Measurements from ENCODE around the gene KLHL26. TPM values are rescaled to one million over a fixed set of nuclear protein-coding genes. Genes with fewer than 3 reads are reported as not detected.

KLHL26 gene
- total and polyA plus RNA-seq, 5 donors from 2014 or later = 1.8 to 16.7 (median 3.2) TPM

- no peaks in the 10 kb centered on the region for H3K9me3 ChIP-seq (ENCODE audit: control insufficient read depth in 2 of 2, low read length in 2 of 2)
- no peaks in the 10 kb centered on the region for H3K36me3 ChIP-seq (ENCODE audit: control insufficient read depth, insufficient read depth, low read length)
- Mint-ChIP-seq H3K4me3 (peak within 1 kb of the TSS; percentile 74 to 92 (median 90)), H3K27ac (peak within 1 kb of the TSS; percentile 63 to 90 (median 71)), H3K4me1 (peaks cover 0 to 48% (median 18%) of the 10 kb centered on the region in 4 donors), H3K27me3 (no peaks in the 10 kb centered on the region), H3K36me3 (peaks cover 10% of the 10 kb centered on the region), H3K9me3 (no peaks in the 10 kb centered on the region)
- H3K27ac ChIP-seq (ENCODE audit: insufficient read depth, low read length, poor library complexity, severe bottlenecking) = peak within 1 kb of the TSS; percentile 69
- peak within 1 kb of the TSS; percentile 74 for H3K4me3 ChIP-seq (ENCODE audit: low read depth, low read length)
- ATAC-seq (ENCODE audit: low read depth in 2 of 2) (peak; percentile 76 to 77), DNase-seq (peak; percentile 90 to 95 (median 90))
- no peaks in the 10 kb centered on the region for H3K27me3 ChIP-seq (ENCODE audit: control insufficient read depth, insufficient read depth, low read length)
- H3K4me1 ChIP-seq (ENCODE audit: control insufficient read depth, insufficient read depth, low read length, poor library complexity, severe bottlenecking) = peaks cover 23% of the 10 kb centered on the region
Observed at GRCh38 chr19:18683109-18683957, 46.5 kb downstream of the KLHL26 start, which contains the start of gene CRTC1. Gene CRTC1 (plus strand): TSS chr19:18683680. CDS start chr19:18683703, 23 bp downstream.

- H3K4me3 Mint-ChIP-seq = peak overlapping the region; percentile 74 to 86 (median 84)
- no peaks in the 10 kb centered on the region for H3K27me3 ChIP-seq (ENCODE audit: control insufficient read depth, insufficient read depth, low read length)
- DNase-seq = no peak
- no peaks in the 10 kb centered on the region for H3K36me3 ChIP-seq (ENCODE audit: control insufficient read depth, insufficient read depth, low read length)
- no peaks in the 10 kb centered on the region for H3K27me3 Mint-ChIP-seq
- H3K27ac Mint-ChIP-seq = peak overlapping the region; percentile 32 to 71 (median 65)
- peak in 1 of 2 donors; percentile 13 for ATAC-seq (ENCODE audit: low read depth in 2 of 2)
- H3K9me3 Mint-ChIP-seq = no peaks in the 10 kb centered on the region
- H3K27ac ChIP-seq (ENCODE audit: insufficient read depth, low read length, poor library complexity, severe bottlenecking) = no peak overlapping the region
- peaks cover 0 to 54% (median 18%) of the 10 kb centered on the region in 4 donors for H3K4me1 Mint-ChIP-seq
- H3K36me3 Mint-ChIP-seq = peaks cover 10% of the 10 kb centered on the region
- H3K4me1 ChIP-seq (ENCODE audit: control insufficient read depth, insufficient read depth, low read length, poor library complexity, severe bottlenecking) = peaks cover 23% of the 10 kb centered on the region
- H3K4me3 ChIP-seq (ENCODE audit: low read depth, low read length) = peak overlapping the region; percentile 74
- no peaks in the 10 kb centered on the region for H3K9me3 ChIP-seq (ENCODE audit: control insufficient read depth in 2 of 2, low read length in 2 of 2)
Observed at GRCh38 chr19:18683958-18684641, 47.3 kb downstream of the KLHL26 start.

- Histone ChIP-seq H3K9me3 (ENCODE audit: control insufficient read depth in 2 of 2, low read length in 2 of 2) (no peaks in the 10 kb centered on the region), H3K27me3 (ENCODE audit: control insufficient read depth, insufficient read depth, low read length) (no peaks in the 10 kb centered on the region), H3K27ac (ENCODE audit: insufficient read depth, low read length, poor library complexity, severe bottlenecking) (no peak overlapping the region), H3K36me3 (ENCODE audit: control insufficient read depth, insufficient read depth, low read length) (no peaks in the 10 kb centered on the region), H3K4me3 (ENCODE audit: low read depth, low read length) (peak overlapping the region; percentile 74), H3K4me1 (ENCODE audit: control insufficient read depth, insufficient read depth, low read length, poor library complexity, severe bottlenecking) (peaks cover 23% of the 10 kb centered on the region)
- Mint-ChIP-seq H3K36me3 (peaks cover 10% of the 10 kb centered on the region), H3K27me3 (no peaks in the 10 kb centered on the region), H3K4me1 (peaks cover 0 to 56% (median 20%) of the 10 kb centered on the region in 4 donors), H3K9me3 (no peaks in the 10 kb centered on the region), H3K4me3 (peak overlapping the region; percentile 56 to 92 (median 86)), H3K27ac (peak overlapping the region in 1 of 3 donors; percentile 62)
- no peak for ATAC-seq (ENCODE audit: low read depth in 2 of 2)
- DNase-seq = no peak
Observed at GRCh38 chr19:18684642-18684993, 47.8 kb downstream of the KLHL26 start.

- H3K36me3 ChIP-seq (ENCODE audit: control insufficient read depth, insufficient read depth, low read length) = no peaks in the 10 kb centered on the region
- H3K36me3 Mint-ChIP-seq = peaks cover 10% of the 10 kb centered on the region
- H3K27ac Mint-ChIP-seq = no peak overlapping the region
- H3K27me3 ChIP-seq (ENCODE audit: control insufficient read depth, insufficient read depth, low read length) = no peaks in the 10 kb centered on the region
- peaks cover 23% of the 10 kb centered on the region for H3K4me1 ChIP-seq (ENCODE audit: control insufficient read depth, insufficient read depth, low read length, poor library complexity, severe bottlenecking)
- ATAC-seq (ENCODE audit: low read depth in 2 of 2) = no peak
- no peak overlapping the region for H3K4me3 ChIP-seq (ENCODE audit: low read depth, low read length)
- peaks cover 0 to 60% (median 23%) of the 10 kb centered on the region in 4 donors for H3K4me1 Mint-ChIP-seq
- no peaks in the 10 kb centered on the region for H3K9me3 Mint-ChIP-seq
- H3K27ac ChIP-seq (ENCODE audit: insufficient read depth, low read length, poor library complexity, severe bottlenecking) = no peak overlapping the region
- H3K9me3 ChIP-seq (ENCODE audit: control insufficient read depth in 2 of 2, low read length in 2 of 2) = no peaks in the 10 kb centered on the region
- no peak for DNase-seq
- H3K27me3 Mint-ChIP-seq = no peaks in the 10 kb centered on the region
- peak overlapping the region; percentile 56 to 92 (median 87) for H3K4me3 Mint-ChIP-seq
Observed at GRCh38 chr19:18685597-18686190, 48.9 kb downstream of the KLHL26 start.

GRCh38 chr19:18687740-18688465 is 51.1 kb downstream of the KLHL26 start:
- H3K36me3 Mint-ChIP-seq = peaks cover 10% of the 10 kb centered on the region
- no peaks in the 10 kb centered on the region for H3K9me3 Mint-ChIP-seq
- peak overlapping the region in 1 of 4 donors; percentile 38 for H3K4me3 Mint-ChIP-seq
- H3K27ac ChIP-seq (ENCODE audit: insufficient read depth, low read length, poor library complexity, severe bottlenecking) = no peak overlapping the region
- H3K9me3 ChIP-seq (ENCODE audit: control insufficient read depth in 2 of 2, low read length in 2 of 2) = no peaks in the 10 kb centered on the region
- peaks cover 23% of the 10 kb centered on the region for H3K4me1 ChIP-seq (ENCODE audit: control insufficient read depth, insufficient read depth, low read length, poor library complexity, severe bottlenecking)
- H3K27me3 ChIP-seq (ENCODE audit: control insufficient read depth, insufficient read depth, low read length) = no peaks in the 10 kb centered on the region
- peaks cover 0 to 54% (median 19%) of the 10 kb centered on the region in 4 donors for H3K4me1 Mint-ChIP-seq
- no peak for DNase-seq
- no peak overlapping the region for H3K27ac Mint-ChIP-seq
- H3K4me3 ChIP-seq (ENCODE audit: low read depth, low read length) = no peak overlapping the region
- H3K36me3 ChIP-seq (ENCODE audit: control insufficient read depth, insufficient read depth, low read length) = no peaks in the 10 kb centered on the region
- ATAC-seq (ENCODE audit: low read depth in 2 of 2) = no peak
- H3K27me3 Mint-ChIP-seq = no peaks in the 10 kb centered on the region

- ATAC-seq (ENCODE audit: low read depth in 2 of 2) (no peak), DNase-seq (no peak)
- peaks cover 34% of the 10 kb centered on the region for H3K4me1 ChIP-seq (ENCODE audit: control insufficient read depth, insufficient read depth, low read length, poor library complexity, severe bottlenecking)
- H3K27ac ChIP-seq (ENCODE audit: insufficient read depth, low read length, poor library complexity, severe bottlenecking) = no peak overlapping the region
- Mint-ChIP-seq H3K27ac (peak overlapping the region in 2 of 3 donors; percentile 31 to 71), H3K4me1 (peaks cover 4 to 46% (median 18%) of the 10 kb centered on the region in 4 donors), H3K27me3 (no peaks in the 10 kb centered on the region), H3K4me3 (peak overlapping the region in 1 of 4 donors; percentile 64), H3K9me3 (no peaks in the 10 kb centered on the region), H3K36me3 (no peaks in the 10 kb centered on the region)
- no peaks in the 10 kb centered on the region for H3K27me3 ChIP-seq (ENCODE audit: control insufficient read depth, insufficient read depth, low read length)
- H3K4me3 ChIP-seq (ENCODE audit: low read depth, low read length) = no peak overlapping the region
- H3K9me3 ChIP-seq (ENCODE audit: control insufficient read depth in 2 of 2, low read length in 2 of 2) = no peaks in the 10 kb centered on the region
- H3K36me3 ChIP-seq (ENCODE audit: control insufficient read depth, insufficient read depth, low read length) = no peaks in the 10 kb centered on the region
Observed at GRCh38 chr19:18696023-18696422, 59.2 kb downstream of the KLHL26 start.

GRCh38 chr19:18697680-18698079 is 60.9 kb downstream of the KLHL26 start:
- no peak overlapping the region for H3K4me3 ChIP-seq (ENCODE audit: low read depth, low read length)
- ATAC-seq (ENCODE audit: low read depth in 2 of 2) = no peak
- peaks cover 38% of the 10 kb centered on the region for H3K4me1 ChIP-seq (ENCODE audit: control insufficient read depth, insufficient read depth, low read length, poor library complexity, severe bottlenecking)
- H3K36me3 Mint-ChIP-seq = no peaks in the 10 kb centered on the region
- H3K9me3 Mint-ChIP-seq = no peaks in the 10 kb centered on the region
- H3K27me3 ChIP-seq (ENCODE audit: control insufficient read depth, insufficient read depth, low read length) = no peaks in the 10 kb centered on the region
- H3K27ac Mint-ChIP-seq = peak overlapping the region in 2 of 3 donors; percentile 73 to 84
- no peaks in the 10 kb centered on the region for H3K9me3 ChIP-seq (ENCODE audit: control insufficient read depth in 2 of 2, low read length in 2 of 2)
- DNase-seq = no peak
- H3K4me1 Mint-ChIP-seq = peaks cover 8 to 51% (median 23%) of the 10 kb centered on the region in 4 donors
- no peaks in the 10 kb centered on the region for H3K27me3 Mint-ChIP-seq
- peak overlapping the region in 3 of 4 donors; percentile 28 to 90 (median 35) for H3K4me3 Mint-ChIP-seq
- H3K36me3 ChIP-seq (ENCODE audit: control insufficient read depth, insufficient read depth, low read length) = no peaks in the 10 kb centered on the region
- peak overlapping the region; percentile 6 for H3K27ac ChIP-seq (ENCODE audit: insufficient read depth, low read length, poor library complexity, severe bottlenecking)

All from CD4-positive, CD25-positive, alpha-beta regulatory T cell (primary cell).